Endothelial cell of umbilical vein (primary cell): Measurements from ENCODE around the gene ANKMY1. TPM values are rescaled to one million over a fixed set of nuclear protein-coding genes. Genes with fewer than 3 reads are reported as not detected.

ENCODE experiments used
- BruUV-seq: library from RNA; stranded (reverse); fragments of 400-500 nt; replicated peaks from 2 replicates; lab custom pipeline; 2021; lab: Mats Ljungman, UMichigan
- CTCF ChIA-PET: fragments of 300-600, 350-600 bp; sonication (Branson Sonifier 250); formaldehyde crosslinking; loops from one replicate; lab custom pipeline; 2021; ENCODE audit warnings: antibody characterized with exemption, inconsistent platforms; lab: Charles Lee
- POLR2A ChIA-PET: fragments of 300-600, 350-600 bp; sonication (Branson Sonifier 250); formaldehyde crosslinking; loops from one replicate; lab custom pipeline; 2021; ENCODE audit warnings: antibody characterized with exemption, inconsistent platforms; lab: Charles Lee
- DNase-seq: peaks from one replicate; pipeline ENCODE4 v3.0.0-alpha.2; 2011; ENCODE audit warnings: low read depth, low spot score
- FAIRE-seq: peaks from 2 replicates; lab custom pipeline; 2011; peaks lifted over from hg19 to GRCh38; lab: Jason Lieb, UNC
- H2AFZ ChIP-seq: 2 replicates; pipeline ENCODE4 v1.6.0; 2012; ENCODE audit warnings: low read depth, low read length, control low read depth, inconsistent platforms
- H3K27ac ChIP-seq: 2 replicates; pipeline ENCODE4 v1.5.1; 2011; ENCODE audit warnings: low read depth, mild to moderate bottlenecking, control low read depth, low read length, moderate library complexity; ENCODE audit not compliant: insufficient read depth
- H3K27me3 ChIP-seq, 2 experiments: 2 replicates each; pipeline versions ENCODE4 v1.6.0 to v1.6.1; 2011; ENCODE audit warnings: low read length in 2 of 2, mixed read lengths in 1 of 2; ENCODE audit not compliant: control insufficient read depth in 2 of 2, insufficient read depth in 2 of 2
- H3K36me3 ChIP-seq, 2 experiments: 2 replicates in 1 of 2; 3 replicates in 1 of 2; pipeline ENCODE4 v1.5.1; 2011; ENCODE audit warnings: low read length in 2 of 2, mild to moderate bottlenecking in 1 of 2, moderate library complexity in 1 of 2; ENCODE audit not compliant: control insufficient read depth in 2 of 2, insufficient read depth in 2 of 2; ENCODE audit errors: extremely low read depth in 1 of 2
- H3K4me1 ChIP-seq: 3 replicates; pipeline ENCODE4 v1.5.1; 2011; ENCODE audit warnings: mild to moderate bottlenecking, low read length; ENCODE audit not compliant: control insufficient read depth, insufficient read depth; ENCODE audit errors: extremely low read depth
- H3K4me2 ChIP-seq: 2 replicates; pipeline ENCODE4 v1.6.1; 2011; ENCODE audit warnings: low read length, control low read depth, mixed read lengths; ENCODE audit not compliant: insufficient read depth
- H3K4me3 ChIP-seq, 3 experiments: fragments of 200-600 bp in 1 of 3; sonication (generic), shearing (Covaris generic) in 1 of 3; replicated peaks in 1 of 3; 2 replicates each; pipeline ENCODE4 v1.5.1; 2011 to 2016; ENCODE audit warnings: control low read depth in 3 of 3, low read length in 3 of 3, mild to moderate bottlenecking in 2 of 3, inconsistent platforms in 1 of 3, low read depth in 1 of 3, moderate library complexity in 1 of 3; ENCODE audit not compliant: insufficient read depth in 1 of 3
- H3K79me2 ChIP-seq: 2 replicates; pipeline ENCODE4 v1.6.0; 2012; ENCODE audit warnings: low read length, inconsistent platforms; ENCODE audit not compliant: control insufficient read depth, insufficient read depth
- H3K9ac ChIP-seq: replicated peaks from 2 replicates; pipeline ENCODE3; 2011; ENCODE audit warnings: low read length, control low read depth; ENCODE audit not compliant: insufficient read depth; ENCODE audit errors: extremely low read depth
- H3K9me1 ChIP-seq: replicated peaks from 3 replicates; pipeline ENCODE4 v1.6.0; 2011; ENCODE audit warnings: mild to moderate bottlenecking, low read length; ENCODE audit not compliant: control insufficient read depth, insufficient read depth; ENCODE audit errors: extremely low read depth
- H3K9me3 ChIP-seq: replicated peaks from 2 replicates; pipeline ENCODE4 v1.5.1; 2012; ENCODE audit warnings: low read length, inconsistent platforms; ENCODE audit not compliant: control insufficient read depth, insufficient read depth
- H4K20me1 ChIP-seq: replicated peaks from 2 replicates; pipeline ENCODE3; 2011; ENCODE audit warnings: mild to moderate bottlenecking, low read length; ENCODE audit not compliant: control insufficient read depth, insufficient read depth; ENCODE audit errors: extremely low read depth
- EZH2 ChIP-seq: IDR thresholded peaks from 2 replicates; pipeline ENCODE4 v1.6.1; 2012; ENCODE audit warnings: borderline replicate concordance, low read depth, mild to moderate bottlenecking, moderate library complexity, low read length, inconsistent platforms; ENCODE audit not compliant: severe bottlenecking
- MAX ChIP-seq: IDR thresholded peaks from 2 replicates; pipeline ENCODE4 v1.6.1; 2011; ENCODE audit not compliant: insufficient read depth, insufficient read length
- POLR2A ChIP-seq: IDR thresholded peaks from 2 replicates; pipeline ENCODE4 v1.6.1; 2012; ENCODE audit warnings: low read depth, mild to moderate bottlenecking, control low read depth, low read length
- dilution Hi-C: fragments of 300-500 bp; cut with MboI; formaldehyde crosslinking; loops from one replicate; pipeline ENCODE4 v1.15.0; 2019; ENCODE audit warnings: low sequenced_read_pairs; ENCODE audit not compliant: extremely low pct_ligation_motif_present
- intact Hi-C: fragments of 100-400 bp; cut with micrococcal nuclease; formaldehyde crosslinking; loops from one replicate; pipeline ENCODE4 v1.10.0; 2022
- polyA plus RNA-seq, 4 experiments: library from polyadenylated mRNA; depleted of rRNA in 3 of 4; stranded (reverse) in 3 of 4; unstranded in 1 of 4; fragments of >200 nt; gene quantifications; 2 replicates each; pipeline versions ENCODE4 v1.2.1 to v1.2.3, GENCODE V29; 2011 to 2012; ENCODE audit warnings: missing spikeins in 1 of 4
- total RNA-seq: library from RNA; stranded (reverse); gene quantifications from 2 replicates; pipeline ENCODE4 v1.2.3, GENCODE V29; 2021

The ANKMY1 gene
- total and polyA plus RNA-seq, 2 donors (not counting 3 experiments of a cell fraction or from before 2014, with no cell fraction given): 9.0 to 16.0 TPM

DNA sequence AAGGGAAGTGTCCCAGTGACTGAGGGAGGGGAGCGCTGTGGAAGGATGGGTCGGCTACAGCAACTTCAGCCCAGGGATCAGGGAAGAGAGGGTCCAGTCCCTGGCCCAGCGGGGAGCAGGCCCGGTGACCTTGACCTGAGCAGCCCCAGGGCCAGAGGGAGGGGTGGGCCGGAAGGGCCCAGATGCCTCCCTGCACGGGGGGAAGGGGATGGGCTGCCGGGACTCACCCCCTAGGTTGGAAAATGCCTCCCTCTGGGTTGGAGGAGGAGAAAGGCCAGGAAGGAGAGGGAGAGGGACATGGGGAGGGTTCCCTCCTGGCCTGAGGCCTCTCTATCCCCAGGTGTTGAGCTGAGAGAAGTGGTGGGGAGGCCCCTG lies 102.5 kb downstream of the ANKMY1 start:
- intact Hi-C loops: no loop called here
- no peak overlapping the region for H3K9ac ChIP-seq
- ChIA-PET CTCF (no interaction called here), POLR2A (no interaction called here)
- H3K36me3 ChIP-seq: no peaks in the 10 kb centered on the region
- H3K4me1 ChIP-seq: no peaks in the 10 kb centered on the region
- FAIRE-seq (no peak), DNase-seq (no peak)
- no peak overlapping the region for H3K4me2 ChIP-seq
- no peak for TF ChIP-seq POLR2A
- no peak overlapping the region for H2AFZ ChIP-seq
- dilution Hi-C loops: no loop called here
- H3K9me1 ChIP-seq: no peaks in the 10 kb centered on the region
- H3K79me2 ChIP-seq: no peaks in the 10 kb centered on the region
- no peaks in the 10 kb centered on the region for H4K20me1 ChIP-seq
- no peak overlapping the region for H3K27ac ChIP-seq
- no TSS peak for BruUV-seq
- no peaks in the 10 kb centered on the region for H3K9me3 ChIP-seq
- peaks cover 22 to 24% of the 10 kb centered on the region in 2 experiments for H3K27me3 ChIP-seq
- H3K4me3 ChIP-seq: no peak overlapping the region

DNA sequence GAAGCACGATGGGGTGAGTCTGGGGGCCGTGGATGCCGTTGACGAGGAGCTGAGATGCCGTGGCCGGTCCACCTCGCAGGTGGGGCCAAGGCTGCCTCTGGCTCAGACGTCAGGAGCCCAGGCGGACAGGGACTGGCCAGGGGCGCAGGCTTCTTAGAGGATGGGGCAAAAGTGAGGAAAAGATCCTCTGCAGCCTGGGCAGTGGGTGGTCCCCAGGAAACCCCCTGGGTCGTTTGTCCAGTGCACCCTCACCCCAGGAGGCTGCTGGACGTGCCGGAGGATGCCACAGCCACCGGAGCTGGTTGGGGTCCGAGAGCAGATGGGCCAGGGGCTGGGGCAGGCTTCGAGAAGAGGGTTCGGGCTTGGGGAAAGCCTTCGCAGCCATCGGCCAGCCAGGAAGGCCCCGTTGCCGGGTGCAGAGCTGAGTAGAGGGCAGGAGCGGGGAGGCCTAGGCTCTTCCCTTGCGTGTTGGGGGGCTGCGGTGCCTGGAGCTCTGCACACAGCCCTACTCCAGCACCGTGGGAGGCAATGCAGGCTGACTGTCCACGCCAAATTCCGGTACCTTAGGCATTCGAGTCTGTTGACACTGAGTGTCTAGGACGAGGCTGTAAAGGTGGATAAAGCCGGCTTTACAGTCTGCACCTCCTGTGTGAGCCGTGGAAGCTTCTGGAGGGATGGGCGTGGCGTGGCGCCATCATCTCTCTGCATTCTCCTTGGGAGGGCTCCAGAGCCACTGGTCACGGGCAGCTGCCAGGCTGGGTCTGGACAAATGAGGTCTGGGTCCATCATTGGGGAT lies 103.5 kb downstream of the ANKMY1 start:
- Histone ChIP-seq H3K9me3 (no peaks in the 10 kb centered on the region), H3K4me3 (no peak overlapping the region), H3K4me2 (no peak overlapping the region), H3K9ac (no peak overlapping the region), H3K4me1 (no peaks in the 10 kb centered on the region), H3K36me3 (no peaks in the 10 kb centered on the region), H4K20me1 (no peaks in the 10 kb centered on the region), H3K9me1 (no peaks in the 10 kb centered on the region), H2AFZ (no peak overlapping the region), H3K79me2 (no peaks in the 10 kb centered on the region), H3K27me3 (peaks cover 22 to 24% of the 10 kb centered on the region in 2 experiments), H3K27ac (no peak overlapping the region)
- dilution Hi-C loops (no loop called here), intact Hi-C loops (no loop called here)
- BruUV-seq: no TSS peak
- DNase-seq (no peak), FAIRE-seq (no peak)
- CTCF ChIA-PET: no interaction called here
- POLR2A ChIA-PET: no interaction called here
- TF ChIP-seq EZH2: peak; percentile 93
- no peak for TF ChIP-seq MAX
